Measurements from ENCODE around the gene SKIC2.
"Not testable (repeated sequence)": the region's sequence is repeated elsewhere in the genome, so short reads cannot be mapped to it uniquely, and the experiment has no call there.

Gene SKIC2

DNA sequence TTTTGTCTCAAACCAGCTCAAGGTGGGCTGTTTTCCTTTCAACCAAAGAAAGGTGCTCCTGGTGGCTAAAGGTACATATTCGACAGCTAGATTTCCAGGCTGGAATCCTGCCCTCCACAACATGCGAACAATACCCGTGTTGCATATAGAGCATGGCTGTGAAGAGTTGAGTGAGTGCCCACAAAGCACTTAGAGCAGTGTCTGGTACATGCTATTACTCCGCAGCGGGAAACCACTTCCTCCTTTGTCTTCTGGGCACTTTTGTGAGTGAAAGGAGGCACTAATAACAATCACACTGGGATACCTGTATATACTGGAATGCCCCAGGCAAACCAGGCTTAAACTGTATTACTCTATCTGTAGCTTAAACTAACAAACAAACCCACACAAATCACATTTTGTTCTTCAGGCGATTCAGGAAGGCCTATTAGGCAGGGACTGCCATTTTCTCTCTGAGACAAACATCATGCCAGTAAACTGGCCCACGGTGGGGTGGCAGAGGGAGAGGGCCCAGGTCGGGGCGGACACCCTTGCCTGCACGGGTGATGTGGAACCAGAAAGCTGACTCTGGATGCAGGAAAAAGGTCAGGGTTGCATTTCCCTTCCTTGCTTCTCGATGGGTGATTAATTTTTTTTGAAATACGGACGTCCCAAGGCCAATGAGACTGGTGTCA, 46.0 kb downstream of the SKIC2 start:
- DNase-seq (ENCODE audit: low spot score) = not testable (repeated sequence)

DNA sequence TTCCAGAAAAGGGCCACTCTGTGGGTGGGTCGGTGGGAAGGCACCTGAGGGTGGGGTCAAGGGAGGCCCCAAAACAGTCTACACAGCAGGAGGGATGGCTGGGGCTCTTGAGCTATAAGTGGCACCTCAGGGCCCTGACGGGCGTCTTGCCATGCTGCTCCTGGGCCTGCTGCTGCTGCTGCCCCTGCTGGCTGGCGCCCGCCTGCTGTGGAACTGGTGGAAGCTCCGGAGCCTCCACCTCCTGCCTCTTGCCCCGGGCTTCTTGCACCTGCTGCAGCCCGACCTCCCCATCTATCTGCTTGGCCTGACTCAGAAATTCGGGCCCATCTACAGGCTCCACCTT, 46.5 kb downstream of the SKIC2 start:
- not testable (repeated sequence) for DNase-seq (ENCODE audit: low spot score)

DNA sequence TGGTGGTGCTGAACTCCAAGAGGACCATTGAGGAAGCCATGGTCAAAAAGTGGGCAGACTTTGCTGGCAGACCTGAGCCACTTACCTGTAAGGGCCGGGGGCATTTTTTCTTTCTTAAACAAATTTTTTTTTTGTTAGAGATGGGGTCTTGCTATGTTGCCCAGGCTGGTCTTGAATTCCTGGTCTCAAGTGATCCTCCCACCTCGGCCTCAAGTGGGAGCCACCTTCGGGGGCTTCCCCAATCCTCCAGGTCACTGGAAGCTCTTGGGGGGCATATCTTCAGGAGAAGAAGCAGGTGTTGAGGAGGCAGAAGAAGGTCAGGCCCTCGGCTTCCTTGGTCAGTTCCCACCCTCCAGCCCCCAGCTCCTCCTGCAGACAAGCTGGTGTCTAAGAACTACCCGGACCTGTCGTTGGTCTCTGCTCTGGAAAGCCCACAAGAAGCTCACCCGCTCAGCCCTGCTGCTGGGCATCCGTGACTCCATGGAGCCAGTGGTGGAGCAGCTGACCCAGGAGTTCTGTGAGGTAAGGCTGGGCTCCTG, 47.1 kb downstream of the SKIC2 start:
- DNase-seq (ENCODE audit: low spot score) = not testable (repeated sequence)

DNA sequence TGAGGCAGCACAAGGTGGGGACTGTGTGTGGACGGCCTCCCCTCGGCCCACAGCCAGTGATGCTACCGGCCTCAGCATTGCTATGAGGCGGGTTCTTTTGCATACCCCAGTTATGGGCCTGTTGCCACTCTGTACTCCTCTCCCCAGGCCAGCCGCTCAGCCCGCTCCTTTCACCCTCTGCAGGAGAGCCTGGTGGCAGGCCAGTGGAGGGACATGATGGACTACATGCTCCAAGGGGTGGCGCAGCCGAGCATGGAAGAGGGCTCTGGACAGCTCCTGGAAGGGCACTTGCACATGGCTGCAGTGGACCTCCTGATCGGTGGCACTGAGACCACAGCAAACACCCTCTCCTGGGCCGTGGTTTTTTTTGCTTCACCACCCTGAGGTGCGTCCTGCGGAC, 48.1 kb downstream of the SKIC2 start:
- DNase-seq (ENCODE audit: low spot score) = not testable (repeated sequence)

DNA sequence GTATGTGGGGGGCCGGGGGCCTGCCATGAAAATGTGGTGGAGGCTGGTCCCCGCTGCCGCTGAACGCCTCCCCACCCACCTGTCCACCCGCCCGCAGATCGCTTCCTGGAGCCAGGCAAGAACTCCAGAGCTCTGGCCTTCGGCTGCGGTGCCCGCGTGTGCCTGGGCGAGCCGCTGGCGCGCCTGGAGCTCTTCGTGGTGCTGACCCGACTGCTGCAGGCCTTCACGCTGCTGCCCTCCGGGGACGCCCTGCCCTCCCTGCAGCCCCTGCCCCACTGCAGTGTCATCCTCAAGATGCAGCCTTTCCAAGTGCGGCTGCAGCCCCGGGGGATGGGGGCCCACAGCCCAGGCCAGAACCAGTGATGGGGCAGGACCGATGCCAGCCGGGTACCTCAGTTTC, 49.1 kb downstream of the SKIC2 start:
- DNase-seq (ENCODE audit: low spot score) = not testable (repeated sequence)

DNA sequence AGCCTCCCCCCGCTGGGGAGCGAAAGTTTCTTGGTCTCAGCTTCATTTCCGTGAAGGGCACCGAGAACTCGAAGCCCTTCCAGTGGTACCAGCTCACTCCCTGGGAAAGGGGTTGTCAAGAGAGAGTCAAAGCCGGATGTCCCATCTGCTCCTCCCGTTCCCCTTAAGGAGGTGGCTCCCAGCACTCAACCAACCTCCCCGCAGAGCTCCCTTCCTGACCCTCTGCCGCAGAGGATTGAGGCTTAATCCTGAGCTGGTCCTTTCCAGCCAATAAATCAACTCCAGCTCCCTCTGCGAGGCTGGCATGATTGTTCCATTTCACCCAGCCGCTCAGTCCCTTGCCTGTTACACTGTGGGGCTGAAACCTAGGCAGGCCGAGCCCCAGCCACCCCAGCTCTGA, 49.6 kb downstream of the SKIC2 start:
- not testable (repeated sequence) for DNase-seq (ENCODE audit: low spot score)

DNA sequence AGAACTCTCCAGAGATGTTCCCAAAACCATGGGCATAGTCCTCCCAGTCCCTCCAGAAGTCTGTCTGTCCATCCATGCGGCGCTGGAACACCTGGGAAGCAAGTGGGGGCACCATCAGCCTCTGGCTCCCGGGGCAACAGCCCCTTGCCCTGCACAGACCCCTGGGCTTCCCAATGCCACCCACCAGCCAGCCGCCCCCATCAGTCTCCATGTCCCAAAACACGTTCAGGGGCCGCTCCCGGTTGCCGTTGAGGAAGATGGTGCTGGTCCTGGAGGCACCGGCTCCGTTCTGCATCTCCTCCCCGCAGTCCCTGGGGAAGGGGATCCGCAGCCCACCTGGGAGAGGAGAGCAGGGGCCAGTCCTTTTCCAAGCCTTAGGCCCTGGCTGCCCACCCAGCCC, 50.6 kb downstream of the SKIC2 start:
- DNase-seq (ENCODE audit: low spot score) = not testable (repeated sequence)

DNA sequence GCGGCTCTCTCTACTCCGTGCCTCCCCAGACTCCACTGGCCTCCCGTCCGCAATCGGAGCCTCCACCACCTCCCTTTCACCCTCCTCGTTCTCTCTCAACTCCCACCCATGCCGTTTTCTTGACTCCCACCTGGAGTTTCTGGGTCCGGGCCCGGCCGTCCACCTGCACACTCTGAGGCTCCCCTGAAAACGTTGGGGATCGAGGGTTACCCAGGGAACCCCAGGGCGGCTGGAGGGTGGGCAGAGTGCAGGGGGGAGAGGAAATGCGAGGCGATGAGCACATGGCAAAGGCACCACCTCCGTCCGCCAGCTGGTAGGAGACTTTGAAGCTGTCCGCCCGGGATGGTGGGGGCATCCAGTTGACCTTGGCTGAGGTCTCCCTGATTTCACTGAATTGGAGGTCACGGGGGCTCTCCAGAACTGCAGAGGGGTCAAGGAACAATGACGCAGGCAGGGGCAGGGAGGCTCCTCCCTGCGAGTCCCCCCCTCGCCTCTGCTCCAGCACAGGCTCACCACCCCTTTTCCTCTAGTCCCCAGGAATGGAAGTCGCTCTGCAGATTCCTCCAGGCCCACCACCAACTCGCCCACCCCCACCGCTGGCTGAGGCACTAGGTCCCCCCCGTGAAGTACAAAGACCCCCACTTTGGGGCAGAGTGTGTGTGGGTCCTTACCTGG, 52.0 kb downstream of the SKIC2 start:
- DNase-seq (ENCODE audit: low spot score) = not testable (repeated sequence)

DNA sequence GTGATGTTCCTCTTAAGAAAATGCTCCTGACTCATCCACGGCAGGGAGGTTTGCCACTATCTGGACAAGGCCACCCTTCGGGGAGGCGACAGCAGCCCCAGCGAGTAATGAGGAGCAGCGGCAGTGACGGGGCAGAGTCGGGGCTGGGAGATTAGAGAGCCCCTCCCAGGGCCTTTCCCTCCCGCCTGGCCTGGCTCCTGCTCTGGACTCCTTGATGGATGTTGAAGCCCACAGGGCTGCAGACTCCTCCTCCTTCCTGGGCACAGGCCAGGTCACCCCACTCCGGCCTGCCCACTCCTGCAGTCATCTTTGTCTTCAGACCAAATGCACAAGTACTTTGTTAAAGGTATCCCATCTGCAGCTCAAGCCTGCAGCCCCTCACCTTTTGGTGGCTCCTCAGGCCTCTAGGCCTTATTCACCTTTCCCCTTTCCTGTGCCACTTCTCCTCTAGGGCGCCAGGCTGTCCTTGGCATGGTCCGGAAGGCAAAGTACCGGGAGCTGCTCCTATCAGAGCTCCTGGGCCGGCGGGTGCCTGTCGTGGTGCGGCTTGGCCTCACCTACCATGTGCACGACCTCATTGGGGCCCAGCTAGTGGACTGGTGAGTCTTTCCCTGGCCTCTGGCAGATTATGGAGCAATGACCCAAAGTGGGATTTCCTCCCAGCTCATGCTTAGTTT, 54.1 kb downstream of the SKIC2 start:
- DNase-seq (ENCODE audit: low spot score) = not testable (repeated sequence)

DNA sequence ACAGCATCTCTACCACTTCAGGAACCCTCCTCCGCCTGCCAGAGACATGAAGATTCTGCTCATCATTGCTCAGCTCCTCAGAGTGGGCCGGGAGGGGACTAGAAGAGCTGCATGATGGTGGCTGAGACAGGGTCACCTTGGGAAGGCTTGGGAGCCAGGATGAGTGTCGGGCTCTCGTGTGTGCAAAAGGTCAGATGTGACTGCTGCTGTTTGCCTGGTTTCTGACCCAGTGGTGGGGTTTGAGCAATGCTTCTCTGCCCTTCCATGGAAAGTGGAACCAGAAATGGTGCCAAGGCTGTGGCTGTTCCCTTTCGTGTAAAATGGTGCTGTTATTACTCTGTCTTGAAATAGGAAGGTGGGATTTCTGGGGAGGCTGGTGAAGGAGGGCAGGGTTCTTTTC, 54.8 kb downstream of the SKIC2 start:
- not testable (repeated sequence) for DNase-seq (ENCODE audit: low spot score)

DNA sequence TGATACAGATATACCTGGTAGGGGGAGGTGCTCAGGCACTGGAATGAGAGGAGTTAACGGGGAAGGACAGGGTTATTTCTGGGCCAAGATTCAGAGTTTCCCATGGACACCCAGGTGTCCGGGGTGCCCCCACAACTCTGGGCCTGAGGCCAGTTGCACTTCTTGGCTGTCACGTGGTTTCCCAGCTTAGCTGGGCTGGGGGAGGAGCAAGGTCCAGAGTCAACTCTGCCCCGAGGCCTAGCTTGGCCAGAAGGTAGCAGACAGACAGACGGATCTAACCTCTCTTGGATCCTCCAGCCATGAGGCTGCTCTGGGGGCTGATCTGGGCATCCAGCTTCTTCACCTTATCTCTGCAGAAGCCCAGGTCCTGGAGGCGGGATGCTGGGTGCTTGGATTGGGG, 55.6 kb downstream of the SKIC2 start, which contains the start of gene C4B:
TSS of gene C4B (plus strand) at position 249 of the 400 bp plus-strand sequence. CDS start at position 300, 51 bp downstream.
- not testable (repeated sequence) for DNase-seq (ENCODE audit: low spot score)
